ENCODE measurements around the gene ANGPT4.

GRCh38 chr20:839626-840025 lies 76.5 kb downstream of the ANGPT4 start:
- TF ChIP-seq ZBTB33 (CRISPR knock-in tag; IDR thresholded peaks at IDR 0.05) (no peak), PHB2 (IDR thresholded peaks at IDR 0.05; ENCODE audit: low read depth) (no peak), KLF16 (IDR thresholded peaks at IDR 0.05) (no peak)

Data from K562 (cell line).